ENCODE data around the gene RIPK4.

RIPK4 gene

GRCh38 chr21:41739011-41739410 is 27.8 kb downstream of the RIPK4 start:
- POLR2A ChIA-PET: no interaction called here
- whole genome bisulfite sequencing (ENCODE audit: insufficient coverage): 98% methylated on average over 11 of the region's 12 CpGs
- CTCF ChIA-PET: no interaction called here
- peaks cover 0 to 12% (median under 1%) of the 10 kb centered on the region in 5 experiments for H3K27me3 ChIP-seq (replicated peaks in 2 of 5; ENCODE audit: control insufficient read depth in 4 of 5, insufficient read depth in 5 of 5, low read length in 4 of 5)
- H3K4me3 ChIP-seq (ENCODE audit: control insufficient read depth in 1 of 7, extremely low read depth in 1 of 7, insufficient read depth in 4 of 7, low read depth in 2 of 7, low read length in 6 of 7): no peak overlapping the region
- no peaks in the 10 kb centered on the region for H3K36me3 ChIP-seq (ENCODE audit: control insufficient read depth in 4 of 4, insufficient read depth in 4 of 4, low read length in 3 of 4)
- no peaks in the 10 kb centered on the region for H3K4me1 ChIP-seq (ENCODE audit: control extremely low read depth in 1 of 4, control insufficient read depth in 4 of 4, insufficient read depth in 4 of 4, low read length in 3 of 4)
- H3K9me3 ChIP-seq (ENCODE audit: control extremely low read depth in 1 of 5, control insufficient read depth in 4 of 5, insufficient read depth in 2 of 5, low read depth in 1 of 5, low read length in 4 of 5): peaks cover 0 to 10% (median 6%) of the 10 kb centered on the region in 5 experiments
- DNase-seq: no peak
- H3K27ac ChIP-seq (ENCODE audit: insufficient read depth in 1 of 2, low read depth in 1 of 2, low read length in 2 of 2, poor library complexity in 1 of 2, severe bottlenecking in 2 of 2): no peak overlapping the region

- peaks cover 0 to 14% (median 6%) of the 10 kb centered on the region in 5 experiments for H3K9me3 ChIP-seq (ENCODE audit: control extremely low read depth in 1 of 5, control insufficient read depth in 4 of 5, insufficient read depth in 2 of 5, low read depth in 1 of 5, low read length in 4 of 5)
- peaks cover 0 to 20% (median 4%) of the 10 kb centered on the region in 5 experiments for H3K27me3 ChIP-seq (replicated peaks in 2 of 5; ENCODE audit: control insufficient read depth in 4 of 5, insufficient read depth in 5 of 5, low read length in 4 of 5)
- no peak overlapping the region for H3K4me3 ChIP-seq (ENCODE audit: control insufficient read depth in 1 of 7, extremely low read depth in 1 of 7, insufficient read depth in 4 of 7, low read depth in 2 of 7, low read length in 6 of 7)
- H3K36me3 ChIP-seq (ENCODE audit: control insufficient read depth in 4 of 4, insufficient read depth in 4 of 4, low read length in 3 of 4): no peaks in the 10 kb centered on the region
- CTCF ChIA-PET: no interaction called here
- no peaks in the 10 kb centered on the region for H3K4me1 ChIP-seq (ENCODE audit: control extremely low read depth in 1 of 4, control insufficient read depth in 4 of 4, insufficient read depth in 4 of 4, low read length in 3 of 4)
- POLR2A ChIA-PET: no interaction called here
- 81% methylated on average over 5 of the region's 9 CpGs for WGBS (ENCODE audit: insufficient coverage)
- DNase-seq: no peak
- no peak overlapping the region for H3K27ac ChIP-seq (ENCODE audit: insufficient read depth in 1 of 2, low read depth in 1 of 2, low read length in 2 of 2, poor library complexity in 1 of 2, severe bottlenecking in 2 of 2)
Observed at GRCh38 chr21:41737651-41738324, 29.1 kb downstream of the RIPK4 start.

- no peaks in the 10 kb centered on the region for H3K4me1 ChIP-seq (ENCODE audit: control extremely low read depth in 1 of 4, control insufficient read depth in 4 of 4, insufficient read depth in 4 of 4, low read length in 3 of 4)
- peaks cover 0 to 26% (median 7%) of the 10 kb centered on the region in 5 experiments for H3K9me3 ChIP-seq (ENCODE audit: control extremely low read depth in 1 of 5, control insufficient read depth in 4 of 5, insufficient read depth in 2 of 5, low read depth in 1 of 5, low read length in 4 of 5)
- H3K36me3 ChIP-seq (ENCODE audit: control insufficient read depth in 4 of 4, insufficient read depth in 4 of 4, low read length in 3 of 4): no peaks in the 10 kb centered on the region
- CTCF ChIA-PET: no interaction called here
- no peak overlapping the region for H3K4me3 ChIP-seq (ENCODE audit: control insufficient read depth in 1 of 7, extremely low read depth in 1 of 7, insufficient read depth in 4 of 7, low read depth in 2 of 7, low read length in 6 of 7)
- POLR2A ChIA-PET: no interaction called here
- H3K27me3 ChIP-seq (replicated peaks in 2 of 5; ENCODE audit: control insufficient read depth in 4 of 5, insufficient read depth in 5 of 5, low read length in 4 of 5): peaks cover 0 to 19% (median 12%) of the 10 kb centered on the region in 5 experiments
- 100% methylated on average over 1 of the region's 2 CpGs for WGBS (ENCODE audit: insufficient coverage)
- DNase-seq: no peak
- H3K27ac ChIP-seq (ENCODE audit: insufficient read depth in 1 of 2, low read depth in 1 of 2, low read length in 2 of 2, poor library complexity in 1 of 2, severe bottlenecking in 2 of 2): no peak overlapping the region
Observed at GRCh38 chr21:41736423-41736822, 30.4 kb downstream of the RIPK4 start.

- H3K4me3 ChIP-seq (ENCODE audit: control insufficient read depth in 1 of 7, extremely low read depth in 1 of 7, insufficient read depth in 4 of 7, low read depth in 2 of 7, low read length in 6 of 7): no peak overlapping the region
- no peaks in the 10 kb centered on the region for H3K36me3 ChIP-seq (ENCODE audit: control insufficient read depth in 4 of 4, insufficient read depth in 4 of 4, low read length in 3 of 4)
- ChIA-PET CTCF (no interaction called here), POLR2A (no interaction called here)
- no peak for DNase-seq
- peaks cover 0 to 40% (median 18%) of the 10 kb centered on the region in 5 experiments for H3K27me3 ChIP-seq (replicated peaks in 2 of 5; ENCODE audit: control insufficient read depth in 4 of 5, insufficient read depth in 5 of 5, low read length in 4 of 5)
- no peaks in the 10 kb centered on the region for H3K4me1 ChIP-seq (ENCODE audit: control extremely low read depth in 1 of 4, control insufficient read depth in 4 of 4, insufficient read depth in 4 of 4, low read length in 3 of 4)
- 98% methylated on average over 10 of the region's 13 CpGs for WGBS (ENCODE audit: insufficient coverage)
- H3K27ac ChIP-seq (ENCODE audit: insufficient read depth in 1 of 2, low read depth in 1 of 2, low read length in 2 of 2, poor library complexity in 1 of 2, severe bottlenecking in 2 of 2): no peak overlapping the region
- peaks cover 0 to 27% (median 7%) of the 10 kb centered on the region in 5 experiments for H3K9me3 ChIP-seq (ENCODE audit: control extremely low read depth in 1 of 5, control insufficient read depth in 4 of 5, insufficient read depth in 2 of 5, low read depth in 1 of 5, low read length in 4 of 5)
Observed at GRCh38 chr21:41733951-41734689, 32.7 kb downstream of the RIPK4 start.

GRCh38 chr21:41731081-41731480 is 35.8 kb downstream of the RIPK4 start:
- DNase-seq: no peak
- no peak overlapping the region for H3K4me3 ChIP-seq (ENCODE audit: control insufficient read depth in 1 of 7, extremely low read depth in 1 of 7, insufficient read depth in 4 of 7, low read depth in 2 of 7, low read length in 6 of 7)
- H3K9me3 ChIP-seq (ENCODE audit: control extremely low read depth in 1 of 5, control insufficient read depth in 4 of 5, insufficient read depth in 2 of 5, low read depth in 1 of 5, low read length in 4 of 5): peaks cover 0 to 17% (median 7%) of the 10 kb centered on the region in 5 experiments
- H3K4me1 ChIP-seq (ENCODE audit: control extremely low read depth in 1 of 4, control insufficient read depth in 4 of 4, insufficient read depth in 4 of 4, low read length in 3 of 4): peaks cover 0 to 1% (median under 1%) of the 10 kb centered on the region in 4 experiments
- ChIA-PET CTCF (interaction anchor here (1.2 kb wide), 1 partner anchor 15 kb away, joined by 3 read pairs; no protein-coding TSS in a partner anchor), POLR2A (no interaction called here)
- no CpG with 5 or more reads among the region's 2 CpGs for WGBS (ENCODE audit: insufficient coverage)
- no peaks in the 10 kb centered on the region for H3K36me3 ChIP-seq (ENCODE audit: control insufficient read depth in 4 of 4, insufficient read depth in 4 of 4, low read length in 3 of 4)
- H3K27ac ChIP-seq (ENCODE audit: insufficient read depth in 1 of 2, low read depth in 1 of 2, low read length in 2 of 2, poor library complexity in 1 of 2, severe bottlenecking in 2 of 2): no peak overlapping the region
- H3K27me3 ChIP-seq (replicated peaks in 2 of 5; ENCODE audit: control insufficient read depth in 4 of 5, insufficient read depth in 5 of 5, low read length in 4 of 5): peaks cover 0 to 65% (median 19%) of the 10 kb centered on the region in 5 experiments

- Histone ChIP-seq H3K4me3 (ENCODE audit: control insufficient read depth in 1 of 7, extremely low read depth in 1 of 7, insufficient read depth in 4 of 7, low read depth in 2 of 7, low read length in 6 of 7) (no peak overlapping the region), H3K36me3 (ENCODE audit: control insufficient read depth in 4 of 4, insufficient read depth in 4 of 4, low read length in 3 of 4) (no peaks in the 10 kb centered on the region), H3K27ac (ENCODE audit: insufficient read depth in 1 of 2, low read depth in 1 of 2, low read length in 2 of 2, poor library complexity in 1 of 2, severe bottlenecking in 2 of 2) (no peak overlapping the region), H3K4me1 (ENCODE audit: control extremely low read depth in 1 of 4, control insufficient read depth in 4 of 4, insufficient read depth in 4 of 4, low read length in 3 of 4) (peaks cover 0 to 9% (median 8%) of the 10 kb centered on the region in 4 experiments), H3K9me3 (ENCODE audit: control extremely low read depth in 1 of 5, control insufficient read depth in 4 of 5, insufficient read depth in 2 of 5, low read depth in 1 of 5, low read length in 4 of 5) (peaks cover 0 to 17% (median 7%) of the 10 kb centered on the region in 5 experiments), H3K27me3 (replicated peaks in 2 of 5; ENCODE audit: control insufficient read depth in 4 of 5, insufficient read depth in 5 of 5, low read length in 4 of 5) (peaks cover 0 to 72% (median 25%) of the 10 kb centered on the region in 5 experiments)
- ChIA-PET POLR2A (no interaction called here), CTCF (no interaction called here)
- DNase-seq: no peak
- WGBS (ENCODE audit: insufficient coverage): 29% methylated on average over 4 of the region's 6 CpGs
Observed at GRCh38 chr21:41730367-41730765, 36.5 kb downstream of the RIPK4 start.

Measured in common myeloid progenitor, CD34-positive (primary cell).